Measurements from ENCODE around the gene DIP2B.

- TF ChIP-seq CTCF (conservative IDR thresholded peaks at IDR 0.05; ENCODE audit: low read length) (no peak), EZH2phosphoT487 (IDR thresholded peaks at IDR 0.05; ENCODE audit: borderline replicate concordance, low read depth, low read length) (no peak)
These were observed 90.9 kb downstream of the DIP2B start for GRCh38 chr12:50595667-50596066.
